Hepatocyte (in vitro differentiated cells): ENCODE measurements around the gene RDH12.

Source experiments
- EZH2 ChIP-seq: fragments of 200-600 bp; sonication (generic); IDR thresholded peaks from 2 replicates; pipeline ENCODE4 v1.6.1; 2016; ENCODE audit warnings: antibody characterized with exemption, mild to moderate bottlenecking, borderline replicate concordance
- EZH2phosphoT487 ChIP-seq: fragments of 200-600 bp; sonication (generic); IDR thresholded peaks from one replicate; pipeline ENCODE4 v1.6.1; 2018; ENCODE audit warnings: antibody characterized with exemption, mild to moderate bottlenecking, low read depth, moderate library complexity; ENCODE audit not compliant: unreplicated experiment, severe bottlenecking
- TF ChIP-seq, protein P1 (sequence below): fragments of 200-600 bp; sonication (generic); IDR thresholded peaks from 2 replicates; pipeline ENCODE4 v1.5.1; 2016; ENCODE audit warnings: antibody characterized with exemption, mild to moderate bottlenecking; ENCODE audit not compliant: poor library complexity

DNA sequence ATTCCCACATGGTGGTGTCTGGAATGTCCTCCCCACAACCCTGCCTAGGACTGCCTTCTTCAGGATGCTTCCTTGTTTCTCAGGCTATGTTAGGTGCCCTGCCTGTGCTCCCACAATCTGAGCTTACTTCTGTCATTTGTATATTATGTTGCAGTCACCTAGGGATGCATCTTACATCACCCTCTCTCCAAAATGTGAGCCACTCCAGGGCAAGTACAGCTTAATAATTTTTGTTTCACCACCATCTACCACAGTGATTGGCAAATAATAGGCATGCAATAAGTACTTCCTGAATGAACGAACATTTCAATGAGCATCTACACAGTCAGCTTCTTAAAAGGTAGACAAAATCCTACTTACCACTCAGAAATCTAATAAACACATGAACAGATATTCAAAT, 77.1 kb downstream of the RDH12 start:
- TF ChIP-seq, protein P1, sequence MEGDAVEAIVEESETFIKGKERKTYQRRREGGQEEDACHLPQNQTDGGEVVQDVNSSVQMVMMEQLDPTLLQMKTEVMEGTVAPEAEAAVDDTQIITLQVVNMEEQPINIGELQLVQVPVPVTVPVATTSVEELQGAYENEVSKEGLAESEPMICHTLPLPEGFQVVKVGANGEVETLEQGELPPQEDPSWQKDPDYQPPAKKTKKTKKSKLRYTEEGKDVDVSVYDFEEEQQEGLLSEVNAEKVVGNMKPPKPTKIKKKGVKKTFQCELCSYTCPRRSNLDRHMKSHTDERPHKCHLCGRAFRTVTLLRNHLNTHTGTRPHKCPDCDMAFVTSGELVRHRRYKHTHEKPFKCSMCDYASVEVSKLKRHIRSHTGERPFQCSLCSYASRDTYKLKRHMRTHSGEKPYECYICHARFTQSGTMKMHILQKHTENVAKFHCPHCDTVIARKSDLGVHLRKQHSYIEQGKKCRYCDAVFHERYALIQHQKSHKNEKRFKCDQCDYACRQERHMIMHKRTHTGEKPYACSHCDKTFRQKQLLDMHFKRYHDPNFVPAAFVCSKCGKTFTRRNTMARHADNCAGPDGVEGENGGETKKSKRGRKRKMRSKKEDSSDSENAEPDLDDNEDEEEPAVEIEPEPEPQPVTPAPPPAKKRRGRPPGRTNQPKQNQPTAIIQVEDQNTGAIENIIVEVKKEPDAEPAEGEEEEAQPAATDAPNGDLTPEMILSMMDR, result no peak
- TF ChIP-seq EZH2 (no peak), EZH2phosphoT487 (no peak)
